GM19452 (cell line): ENCODE results near the gene SLC38A2.
"Not testable (repeated sequence)": the region's sequence is repeated elsewhere in the genome, so short reads cannot be mapped to it uniquely, and the experiment has no call there.

ENCODE experiments used
- ATAC-seq: cut with Tn5 transposase; IDR thresholded peaks from one replicate; pipeline ENCODE4 v1.9.1; 2021; ENCODE audit not compliant: unreplicated experiment

The SLC38A2 gene

DNA sequence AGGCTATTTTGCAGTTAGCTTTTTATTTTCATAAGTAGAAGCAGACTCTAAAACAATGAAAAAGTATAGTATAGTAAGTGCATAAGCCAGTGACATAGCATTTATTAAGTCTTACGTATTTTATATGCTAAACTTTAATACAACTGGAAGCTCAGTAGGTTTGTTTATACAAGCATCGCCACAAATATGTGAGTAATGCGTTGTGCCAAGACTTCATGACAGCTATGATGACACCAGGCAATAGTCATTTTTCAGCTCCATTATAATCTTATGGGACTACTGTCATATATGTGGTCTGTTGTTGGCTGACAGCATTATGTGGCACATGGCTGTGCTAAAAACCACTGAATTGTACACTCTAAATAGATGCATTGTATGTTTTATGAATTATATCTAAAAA, 40.3 kb downstream of the SLC38A2 start:
- ATAC-seq: no peak

DNA sequence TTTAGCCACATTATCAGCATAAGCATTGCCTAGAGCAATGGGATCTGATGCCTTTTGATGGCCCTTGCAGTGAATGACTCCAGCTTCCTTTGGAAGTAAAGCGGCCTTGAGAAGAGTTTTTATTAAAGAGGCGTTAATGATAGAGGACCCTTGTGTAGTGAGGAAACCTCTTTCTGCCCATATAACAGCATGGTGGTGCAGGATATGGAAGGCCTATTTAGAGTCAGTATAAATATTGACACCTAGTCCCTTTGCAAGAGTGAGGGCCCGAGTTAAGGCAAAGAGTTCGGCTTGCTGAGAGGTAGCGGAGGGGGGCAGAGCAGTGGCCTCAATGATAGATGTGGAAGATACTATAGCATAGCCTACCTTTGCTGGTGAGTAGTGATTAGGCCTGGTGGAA, 47.5 kb downstream of the SLC38A2 start:
- not testable (repeated sequence) for ATAC-seq

DNA sequence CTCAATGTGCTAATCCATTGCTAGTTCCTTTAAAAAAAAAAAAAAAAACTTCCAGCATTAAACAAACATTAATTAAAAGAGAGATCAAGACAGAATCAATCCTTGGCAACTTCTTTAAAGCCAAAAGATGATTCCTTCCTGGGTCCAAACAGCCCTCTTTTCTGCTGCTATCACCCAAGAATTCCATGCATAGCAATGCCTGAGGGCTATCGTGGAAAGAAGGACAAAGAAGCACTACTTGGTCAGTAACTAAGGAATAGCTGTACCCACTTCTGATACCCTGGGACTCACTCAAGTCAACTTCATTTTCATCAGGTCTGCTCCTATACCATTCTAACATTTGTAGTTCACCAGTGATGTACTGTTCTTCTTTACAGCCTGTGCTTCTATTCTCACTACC, 51.8 kb downstream of the SLC38A2 start:
- no peak for ATAC-seq

- no peak for ATAC-seq
These were observed 54.5 kb downstream of the SLC38A2 start for GRCh38 chr12:46318037-46318436.
